ENCODE results near the gene NMNAT1. TPM values are rescaled to one million over a fixed set of nuclear protein-coding genes. Genes with fewer than 3 reads are reported as not detected.

NMNAT1 gene
- total RNA-seq, 1 experiment from 2014 or later, result 7.6 TPM

DNA sequence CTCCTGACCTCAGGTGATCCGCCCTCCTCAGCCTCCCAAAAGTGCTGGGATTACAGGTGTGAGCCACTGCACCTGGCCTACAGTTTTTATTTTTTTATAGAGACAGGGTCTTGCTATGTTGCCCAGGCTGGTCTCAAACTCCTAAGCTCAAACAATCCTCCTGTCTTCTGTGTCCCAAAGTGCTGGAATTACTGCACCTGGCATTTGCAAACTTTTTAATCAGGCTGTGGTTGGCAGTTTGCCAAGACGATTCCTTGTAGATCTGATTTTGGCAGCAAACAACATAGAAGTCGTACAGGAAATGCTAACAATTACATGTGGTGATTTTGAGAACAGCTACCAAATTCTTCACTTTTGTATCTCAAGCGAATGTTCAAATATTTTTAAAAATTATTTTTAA, 63.9 kb downstream of the NMNAT1 start:
- CTCF ChIA-PET, result no interaction called here
- intact Hi-C loops (cut with micrococcal nuclease; ENCODE audit: unreplicated experiment), result no loop called here
- in situ Hi-C loops (cut with HindIII; ENCODE audit: low pct_unique_long_range_greater_than_20kb, low sequenced_read_pairs), result no loop called here
- POLR2A ChIA-PET, result no interaction called here
- BruUV-seq (replicated peaks), result no TSS peak
- Histone ChIP-seq H3K27me3 (ENCODE audit: control insufficient read depth, insufficient read depth, low read length) (no peaks in the 10 kb centered on the region), H3K9me3 (ENCODE audit: control insufficient read depth, insufficient read depth, low read depth, low read length) (no peaks in the 10 kb centered on the region), H3K4me1 (ENCODE audit: control insufficient read depth, insufficient read depth, low read length) (no peaks in the 10 kb centered on the region), H3K4me3 (ENCODE audit: low read depth in 2 of 2, low read length in 2 of 2) (no peak overlapping the region), H3K36me3 (ENCODE audit: control insufficient read depth, insufficient read depth, low read length) (no peaks in the 10 kb centered on the region), H3K27ac (ENCODE audit: low read length) (no peak overlapping the region)
- ATAC-seq, result no peak
- DNase-seq (ENCODE audit: low read depth, low spot score), result no peak
- TF ChIP-seq, protein P1, sequence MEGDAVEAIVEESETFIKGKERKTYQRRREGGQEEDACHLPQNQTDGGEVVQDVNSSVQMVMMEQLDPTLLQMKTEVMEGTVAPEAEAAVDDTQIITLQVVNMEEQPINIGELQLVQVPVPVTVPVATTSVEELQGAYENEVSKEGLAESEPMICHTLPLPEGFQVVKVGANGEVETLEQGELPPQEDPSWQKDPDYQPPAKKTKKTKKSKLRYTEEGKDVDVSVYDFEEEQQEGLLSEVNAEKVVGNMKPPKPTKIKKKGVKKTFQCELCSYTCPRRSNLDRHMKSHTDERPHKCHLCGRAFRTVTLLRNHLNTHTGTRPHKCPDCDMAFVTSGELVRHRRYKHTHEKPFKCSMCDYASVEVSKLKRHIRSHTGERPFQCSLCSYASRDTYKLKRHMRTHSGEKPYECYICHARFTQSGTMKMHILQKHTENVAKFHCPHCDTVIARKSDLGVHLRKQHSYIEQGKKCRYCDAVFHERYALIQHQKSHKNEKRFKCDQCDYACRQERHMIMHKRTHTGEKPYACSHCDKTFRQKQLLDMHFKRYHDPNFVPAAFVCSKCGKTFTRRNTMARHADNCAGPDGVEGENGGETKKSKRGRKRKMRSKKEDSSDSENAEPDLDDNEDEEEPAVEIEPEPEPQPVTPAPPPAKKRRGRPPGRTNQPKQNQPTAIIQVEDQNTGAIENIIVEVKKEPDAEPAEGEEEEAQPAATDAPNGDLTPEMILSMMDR (IDR thresholded peaks at IDR 0.05), result no peak
- TF ChIP-seq SIN3A (IDR thresholded peaks at IDR 0.05; ENCODE audit: borderline replicate concordance, insufficient read depth, low read depth, low read length), result no peak
- no peak for TF ChIP-seq TCF7L2 (IDR thresholded peaks at IDR 0.05; ENCODE audit: low read depth, low read length)
- no peak for TF ChIP-seq POLR2AphosphoS5 (IDR thresholded peaks at IDR 0.05; ENCODE audit: low read depth, low read length)
- TF ChIP-seq, protein P2, sequence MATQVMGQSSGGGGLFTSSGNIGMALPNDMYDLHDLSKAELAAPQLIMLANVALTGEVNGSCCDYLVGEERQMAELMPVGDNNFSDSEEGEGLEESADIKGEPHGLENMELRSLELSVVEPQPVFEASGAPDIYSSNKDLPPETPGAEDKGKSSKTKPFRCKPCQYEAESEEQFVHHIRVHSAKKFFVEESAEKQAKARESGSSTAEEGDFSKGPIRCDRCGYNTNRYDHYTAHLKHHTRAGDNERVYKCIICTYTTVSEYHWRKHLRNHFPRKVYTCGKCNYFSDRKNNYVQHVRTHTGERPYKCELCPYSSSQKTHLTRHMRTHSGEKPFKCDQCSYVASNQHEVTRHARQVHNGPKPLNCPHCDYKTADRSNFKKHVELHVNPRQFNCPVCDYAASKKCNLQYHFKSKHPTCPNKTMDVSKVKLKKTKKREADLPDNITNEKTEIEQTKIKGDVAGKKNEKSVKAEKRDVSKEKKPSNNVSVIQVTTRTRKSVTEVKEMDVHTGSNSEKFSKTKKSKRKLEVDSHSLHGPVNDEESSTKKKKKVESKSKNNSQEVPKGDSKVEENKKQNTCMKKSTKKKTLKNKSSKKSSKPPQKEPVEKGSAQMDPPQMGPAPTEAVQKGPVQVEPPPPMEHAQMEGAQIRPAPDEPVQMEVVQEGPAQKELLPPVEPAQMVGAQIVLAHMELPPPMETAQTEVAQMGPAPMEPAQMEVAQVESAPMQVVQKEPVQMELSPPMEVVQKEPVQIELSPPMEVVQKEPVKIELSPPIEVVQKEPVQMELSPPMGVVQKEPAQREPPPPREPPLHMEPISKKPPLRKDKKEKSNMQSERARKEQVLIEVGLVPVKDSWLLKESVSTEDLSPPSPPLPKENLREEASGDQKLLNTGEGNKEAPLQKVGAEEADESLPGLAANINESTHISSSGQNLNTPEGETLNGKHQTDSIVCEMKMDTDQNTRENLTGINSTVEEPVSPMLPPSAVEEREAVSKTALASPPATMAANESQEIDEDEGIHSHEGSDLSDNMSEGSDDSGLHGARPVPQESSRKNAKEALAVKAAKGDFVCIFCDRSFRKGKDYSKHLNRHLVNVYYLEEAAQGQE (IDR thresholded peaks at IDR 0.05; ENCODE audit: insufficient read depth in 1 of 2, low read depth in 2 of 2, low read length in 1 of 2), result no peak

DNA sequence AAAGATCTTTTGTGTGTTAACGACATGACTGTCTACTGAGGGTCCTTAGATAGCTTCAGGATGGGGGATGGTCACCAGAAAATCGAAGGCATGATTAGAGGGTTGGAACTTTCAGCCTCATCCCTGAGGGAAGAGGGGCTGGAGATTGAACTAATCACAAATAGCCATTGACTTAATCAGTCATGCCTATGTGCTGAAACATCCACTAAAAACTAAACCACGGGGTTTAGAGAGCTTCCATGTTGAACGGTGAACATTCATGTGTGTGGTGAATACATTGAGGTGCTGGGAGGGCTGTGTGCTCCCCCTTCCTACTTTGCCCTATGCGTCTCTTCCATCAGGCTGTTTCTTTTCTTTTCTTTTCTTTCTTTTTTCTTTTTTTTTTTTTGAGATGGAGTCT, 70.7 kb downstream of the NMNAT1 start:
- DNase-seq (ENCODE audit: low read depth, low spot score) (no peak), ATAC-seq (no peak)
- ChIA-PET CTCF (no interaction called here), POLR2A (no interaction called here)
- Histone ChIP-seq H3K27me3 (ENCODE audit: control insufficient read depth, insufficient read depth, low read length) (no peaks in the 10 kb centered on the region), H3K9me3 (ENCODE audit: control insufficient read depth, insufficient read depth, low read depth, low read length) (no peaks in the 10 kb centered on the region), H3K4me1 (ENCODE audit: control insufficient read depth, insufficient read depth, low read length) (no peaks in the 10 kb centered on the region), H3K36me3 (ENCODE audit: control insufficient read depth, insufficient read depth, low read length) (no peaks in the 10 kb centered on the region), H3K4me3 (ENCODE audit: low read depth in 2 of 2, low read length in 2 of 2) (no peak overlapping the region), H3K27ac (ENCODE audit: low read length) (no peak overlapping the region)
- no TSS peak for BruUV-seq (replicated peaks)
- in situ Hi-C loops (cut with HindIII; ENCODE audit: low pct_unique_long_range_greater_than_20kb, low sequenced_read_pairs), result no loop called here
- TF ChIP-seq POLR2AphosphoS5 (IDR thresholded peaks at IDR 0.05; ENCODE audit: low read depth, low read length), result no peak
- no peak for TF ChIP-seq SIN3A (IDR thresholded peaks at IDR 0.05; ENCODE audit: borderline replicate concordance, insufficient read depth, low read depth, low read length)
- no peak for TF ChIP-seq TCF7L2 (IDR thresholded peaks at IDR 0.05; ENCODE audit: low read depth, low read length)
- TF ChIP-seq, protein P1 (IDR thresholded peaks at IDR 0.05), result no peak
- TF ChIP-seq, protein P2 (IDR thresholded peaks at IDR 0.05; ENCODE audit: insufficient read depth in 1 of 2, low read depth in 2 of 2, low read length in 1 of 2), result no peak
- intact Hi-C loops (cut with micrococcal nuclease; ENCODE audit: unreplicated experiment), result no loop called here
